ENCODE data around the gene CHD5. TPM values are rescaled to one million over a fixed set of nuclear protein-coding genes. Genes with fewer than 3 reads are reported as not detected.
A peak's percentile ranks its signal among the peaks of the same experiment; 100 is the strongest.

Gene CHD5
- total RNA-seq, 1 experiment from 2014 or later = 0.53 TPM

DNA sequence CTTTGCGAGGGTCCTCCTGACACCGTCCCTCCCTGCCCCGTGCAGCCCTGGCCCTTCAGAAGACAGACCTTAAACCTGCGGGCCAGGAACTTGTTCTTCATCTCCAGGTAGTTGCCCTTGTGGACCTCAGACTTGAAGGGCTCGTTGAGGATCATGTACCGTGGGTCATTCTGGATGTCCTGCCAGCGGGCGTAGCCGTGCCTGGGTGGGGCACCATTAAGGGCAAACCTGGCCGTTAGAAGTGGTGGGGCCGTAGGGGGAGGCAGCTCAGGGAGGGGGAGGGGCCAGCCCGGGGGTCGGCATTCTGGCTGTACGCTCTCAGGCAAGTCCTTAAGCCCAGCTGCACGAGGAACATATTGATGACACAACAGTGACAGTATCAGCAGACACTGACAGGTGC lies 69.8 kb downstream of the CHD5 start:
- no peak for DNase-seq (ENCODE audit: low read depth in 1 of 2, low spot score in 2 of 2)
- H3K27ac ChIP-seq = no peak overlapping the region
- no peaks in the 10 kb centered on the region for H3K27me3 ChIP-seq (replicated peaks)
- H3K9me3 ChIP-seq (replicated peaks) = no peaks in the 10 kb centered on the region
- no peak overlapping the region for H3K4me3 ChIP-seq
- peaks cover 28% of the 10 kb centered on the region for H3K4me1 ChIP-seq (replicated peaks)
- no peaks in the 10 kb centered on the region for H3K36me3 ChIP-seq

DNA sequence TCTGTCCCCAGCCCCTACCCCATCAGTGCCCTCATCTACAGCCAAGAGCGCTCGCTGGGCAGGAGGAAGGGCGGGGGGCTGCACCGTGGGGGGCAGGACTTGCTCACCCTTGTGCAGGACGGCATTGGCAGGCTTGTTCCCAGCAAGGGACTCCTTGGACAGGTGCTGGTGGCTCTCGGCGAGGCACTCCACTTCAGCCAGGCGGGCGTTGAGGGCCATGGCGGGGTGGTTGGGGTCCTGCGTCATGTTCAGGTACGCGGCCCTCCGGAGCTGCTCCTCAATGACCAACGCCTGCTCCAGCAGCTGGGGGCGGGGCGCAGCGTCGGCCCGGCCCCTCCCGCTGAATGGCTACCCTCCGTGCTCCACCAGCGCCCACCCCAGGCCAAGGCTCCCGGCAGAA lies 70.4 kb downstream of the CHD5 start:
- H3K27me3 ChIP-seq (replicated peaks) = no peaks in the 10 kb centered on the region
- H3K36me3 ChIP-seq = no peaks in the 10 kb centered on the region
- peaks cover 27% of the 10 kb centered on the region for H3K4me1 ChIP-seq (replicated peaks)
- no peak for DNase-seq (ENCODE audit: low read depth in 1 of 2, low spot score in 2 of 2)
- H3K27ac ChIP-seq = no peak overlapping the region
- H3K9me3 ChIP-seq (replicated peaks) = no peaks in the 10 kb centered on the region
- H3K4me3 ChIP-seq = no peak overlapping the region

DNA sequence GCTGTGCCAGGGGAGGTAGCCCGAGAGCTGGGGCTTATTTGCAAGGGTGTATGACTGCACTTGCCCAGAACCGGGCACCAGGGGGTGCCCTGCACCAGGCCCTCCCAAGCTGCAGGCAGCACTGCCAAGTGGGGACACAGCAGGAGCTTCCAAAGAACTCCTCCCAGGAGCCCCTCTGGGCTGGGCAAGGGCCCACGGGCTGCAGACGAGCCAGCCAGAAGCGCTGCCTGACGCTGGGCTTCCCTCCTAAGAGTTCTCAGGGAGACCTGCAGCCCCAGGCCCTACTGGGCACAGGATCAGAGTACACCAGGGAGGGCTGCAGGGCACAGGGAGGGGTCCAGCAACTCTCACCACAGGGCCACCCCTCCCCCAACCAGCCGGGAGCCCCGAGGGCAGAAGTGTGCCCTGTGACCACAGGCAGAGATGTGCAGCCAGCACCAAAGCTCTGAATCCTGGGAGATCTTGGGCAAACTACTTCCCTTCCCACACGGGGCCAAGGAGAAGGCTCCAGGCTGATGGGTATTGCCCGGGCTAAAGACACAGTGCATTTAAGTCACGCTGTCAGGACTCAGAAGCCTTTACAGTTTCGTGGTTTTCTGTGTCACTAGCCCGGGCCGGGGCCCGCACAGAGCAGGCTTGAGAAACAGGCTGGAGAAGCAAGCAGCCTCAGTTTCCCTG lies 71.0 kb downstream of the CHD5 start:
- Histone ChIP-seq H3K4me3 (no peak overlapping the region), H3K27ac (no peak overlapping the region), H3K9me3 (replicated peaks) (no peaks in the 10 kb centered on the region), H3K27me3 (replicated peaks) (no peaks in the 10 kb centered on the region), H3K4me1 (replicated peaks) (peaks cover 25% of the 10 kb centered on the region), H3K36me3 (no peaks in the 10 kb centered on the region)
- DNase-seq (ENCODE audit: low read depth in 1 of 2, low spot score in 2 of 2) = peak; percentile 37 to 66

DNA sequence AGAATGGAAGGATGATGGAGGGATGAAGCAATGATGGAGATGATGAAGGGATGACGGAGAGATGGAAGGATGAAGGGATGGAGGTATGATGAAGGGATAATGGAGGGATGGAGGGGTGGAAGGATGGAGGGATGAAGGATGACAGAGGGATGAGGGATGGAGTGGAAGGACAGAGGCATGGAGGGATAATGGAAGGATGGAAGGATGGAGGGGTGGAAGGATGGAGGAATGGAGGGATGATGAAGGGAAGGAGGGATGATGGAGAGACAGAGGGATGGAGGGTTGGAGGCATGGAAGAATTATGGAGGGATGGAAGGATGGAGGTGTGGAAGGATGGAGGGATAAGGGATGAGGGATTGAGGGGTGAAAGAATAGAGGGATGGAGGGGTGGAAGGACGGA lies 71.6 kb downstream of the CHD5 start:
- peaks cover 19% of the 10 kb centered on the region for H3K4me1 ChIP-seq (replicated peaks)
- no peak for DNase-seq (ENCODE audit: low read depth in 1 of 2, low spot score in 2 of 2)
- no peak overlapping the region for H3K4me3 ChIP-seq
- no peaks in the 10 kb centered on the region for H3K36me3 ChIP-seq
- H3K27me3 ChIP-seq (replicated peaks) = no peaks in the 10 kb centered on the region
- no peak overlapping the region for H3K27ac ChIP-seq
- no peaks in the 10 kb centered on the region for H3K9me3 ChIP-seq (replicated peaks)

DNA sequence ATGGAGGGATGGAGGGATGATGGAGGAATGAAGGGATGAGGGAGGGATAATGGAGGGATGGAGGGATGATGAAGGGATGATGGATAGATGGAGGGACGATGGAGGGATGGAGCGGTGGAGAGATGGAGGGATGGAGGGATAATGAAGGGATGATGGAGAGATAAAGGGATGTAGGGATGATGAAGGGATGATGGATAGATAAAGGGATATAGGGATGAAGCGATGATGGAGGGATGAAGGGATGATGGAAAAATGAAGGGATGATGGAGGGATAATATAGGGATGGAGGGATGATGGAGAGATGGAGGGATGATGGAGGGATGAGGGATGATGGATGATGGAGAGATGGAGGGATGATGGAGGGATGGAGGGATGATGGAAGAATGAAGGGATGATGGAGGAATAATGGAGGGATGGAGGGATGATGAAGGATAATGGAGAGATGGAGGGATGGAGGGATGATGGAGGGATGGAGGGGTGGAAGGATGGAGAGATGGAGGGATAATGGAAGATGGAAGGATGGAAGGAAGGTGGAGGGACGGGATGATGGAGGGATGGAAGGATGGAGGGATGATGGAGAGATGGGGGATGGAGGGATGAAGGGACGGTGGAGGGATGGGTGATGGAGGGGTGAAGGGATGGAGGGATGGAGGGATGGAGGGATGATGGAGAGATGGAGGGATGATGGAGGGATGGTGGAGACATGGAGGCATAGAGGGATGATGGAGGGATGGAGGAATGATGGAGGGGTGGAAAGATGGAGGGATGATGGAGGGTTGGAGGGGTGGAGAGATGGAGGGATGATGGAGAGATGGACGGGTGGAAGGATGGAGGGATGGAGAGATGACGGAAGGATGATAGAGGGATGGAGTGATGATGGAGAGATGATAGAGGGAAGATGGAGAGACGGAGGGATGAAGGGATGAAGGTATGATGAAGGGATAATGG lies 72.4 kb downstream of the CHD5 start:
- H3K27ac ChIP-seq = no peak overlapping the region

DNA sequence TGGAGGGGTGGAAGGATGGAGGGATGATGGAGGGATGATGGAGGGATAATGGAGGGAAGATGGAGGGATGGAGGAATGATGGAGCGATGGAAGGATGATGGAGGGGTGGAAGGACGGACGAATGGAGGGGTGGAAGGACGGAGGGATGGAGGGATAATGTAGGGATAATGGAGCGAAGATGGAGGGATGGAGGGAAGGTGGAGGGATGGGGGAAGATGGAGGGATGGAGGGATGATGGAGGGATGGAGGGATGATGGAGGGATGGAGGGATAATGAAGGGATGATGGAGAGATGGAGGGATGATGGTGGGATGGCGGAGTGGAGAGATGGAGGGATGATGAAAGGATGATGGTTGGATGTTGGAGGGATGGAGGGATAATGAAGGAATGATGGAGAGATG lies 73.1 kb downstream of the CHD5 start:
- Histone ChIP-seq H3K27ac (no peak overlapping the region), H3K27me3 (replicated peaks) (no peaks in the 10 kb centered on the region), H3K4me3 (no peak overlapping the region), H3K36me3 (no peaks in the 10 kb centered on the region), H3K4me1 (replicated peaks) (peaks cover 6% of the 10 kb centered on the region), H3K9me3 (replicated peaks) (no peaks in the 10 kb centered on the region)
- no peak for DNase-seq (ENCODE audit: low read depth in 1 of 2, low spot score in 2 of 2)

More for the DNA sequence above, 72.4 kb downstream of the CHD5 start:
- Histone ChIP-seq H3K4me3 (no peak overlapping the region), H3K36me3 (no peaks in the 10 kb centered on the region), H3K27me3 (replicated peaks) (no peaks in the 10 kb centered on the region), H3K9me3 (replicated peaks) (no peaks in the 10 kb centered on the region), H3K4me1 (replicated peaks) (peaks cover 13% of the 10 kb centered on the region)
- DNase-seq (ENCODE audit: low read depth in 1 of 2, low spot score in 2 of 2) = no peak

DNA sequence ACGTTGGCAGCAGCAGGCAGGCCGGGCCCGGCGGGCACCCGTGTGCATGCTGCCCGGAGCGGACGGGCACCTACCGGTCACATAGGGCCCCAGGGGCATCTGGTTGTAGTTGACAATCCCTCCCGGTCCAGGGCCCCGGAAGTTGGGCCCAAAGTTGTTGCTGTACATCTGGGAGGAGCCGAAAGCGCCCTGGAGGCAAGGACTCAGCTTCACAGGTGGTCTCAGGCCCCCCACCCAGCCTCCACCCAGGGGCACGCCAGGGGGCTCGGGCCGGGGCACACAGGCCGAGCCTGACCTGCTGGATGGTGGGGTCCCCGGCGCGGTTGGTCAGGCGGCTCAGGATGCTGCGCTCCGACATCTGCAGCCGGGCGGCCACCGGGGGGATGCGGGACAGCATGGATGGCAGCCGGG lies 73.8 kb downstream of the CHD5 start:
- H3K36me3 ChIP-seq = no peaks in the 10 kb centered on the region
- no peak overlapping the region for H3K27ac ChIP-seq
- H3K27me3 ChIP-seq (replicated peaks) = no peaks in the 10 kb centered on the region
- no peaks in the 10 kb centered on the region for H3K9me3 ChIP-seq (replicated peaks)
- no peak overlapping the region for H3K4me3 ChIP-seq
- H3K4me1 ChIP-seq (replicated peaks) = no peaks in the 10 kb centered on the region
- DNase-seq (ENCODE audit: low read depth in 1 of 2, low spot score in 2 of 2) = no peak

DNA sequence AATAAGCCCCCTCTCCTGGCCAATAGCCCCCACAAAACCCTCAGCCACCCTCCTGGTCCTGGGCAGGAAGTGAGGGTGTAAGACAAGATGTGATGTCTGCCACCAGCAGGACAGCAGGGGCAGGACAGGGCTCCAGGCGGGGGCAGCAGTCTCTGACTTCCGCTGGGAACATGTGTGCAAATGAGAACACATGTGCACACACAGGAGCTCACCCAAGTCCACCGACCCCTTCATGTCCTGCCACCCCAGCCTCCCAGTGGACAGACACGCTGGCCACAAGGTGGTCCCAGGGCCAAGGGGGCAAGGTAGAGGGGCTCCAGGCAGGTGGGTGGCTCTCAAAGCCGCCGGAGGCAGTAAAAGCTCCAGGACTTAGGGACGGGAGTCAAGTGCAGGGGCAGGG lies 74.4 kb downstream of the CHD5 start:
- Histone ChIP-seq H3K36me3 (no peaks in the 10 kb centered on the region), H3K4me1 (replicated peaks) (no peaks in the 10 kb centered on the region), H3K9me3 (replicated peaks) (no peaks in the 10 kb centered on the region), H3K27ac (no peak overlapping the region), H3K4me3 (no peak overlapping the region), H3K27me3 (replicated peaks) (no peaks in the 10 kb centered on the region)
- no peak for DNase-seq (ENCODE audit: low read depth in 1 of 2, low spot score in 2 of 2)

DNA sequence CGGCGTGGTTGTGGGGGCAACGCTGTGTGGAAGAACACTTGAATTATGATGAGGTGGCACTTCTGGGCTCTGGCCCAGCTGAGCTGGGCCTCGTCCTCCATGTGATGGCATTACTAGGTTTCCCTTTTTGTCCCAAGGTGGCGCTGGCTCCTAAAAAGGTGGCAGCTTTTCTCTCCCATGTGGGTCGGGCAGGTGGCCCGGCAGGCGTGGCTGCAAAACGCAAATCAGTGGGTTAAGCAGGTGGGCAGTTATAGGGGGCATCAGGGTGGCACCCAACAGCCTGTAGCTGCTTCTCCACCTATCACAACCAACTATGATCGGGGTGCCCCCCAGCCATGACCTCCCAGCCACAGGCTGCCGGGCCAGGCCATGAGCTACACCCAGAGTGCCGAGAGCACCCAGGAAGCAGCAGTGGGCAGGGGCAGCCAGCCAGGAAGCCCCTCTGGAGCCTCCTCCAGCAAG lies 74.9 kb downstream of the CHD5 start:
- Histone ChIP-seq H3K27me3 (replicated peaks) (no peaks in the 10 kb centered on the region), H3K4me1 (replicated peaks) (no peaks in the 10 kb centered on the region), H3K27ac (no peak overlapping the region), H3K4me3 (no peak overlapping the region), H3K36me3 (no peaks in the 10 kb centered on the region), H3K9me3 (replicated peaks) (no peaks in the 10 kb centered on the region)
- no peak for DNase-seq (ENCODE audit: low read depth in 1 of 2, low spot score in 2 of 2)

DNA sequence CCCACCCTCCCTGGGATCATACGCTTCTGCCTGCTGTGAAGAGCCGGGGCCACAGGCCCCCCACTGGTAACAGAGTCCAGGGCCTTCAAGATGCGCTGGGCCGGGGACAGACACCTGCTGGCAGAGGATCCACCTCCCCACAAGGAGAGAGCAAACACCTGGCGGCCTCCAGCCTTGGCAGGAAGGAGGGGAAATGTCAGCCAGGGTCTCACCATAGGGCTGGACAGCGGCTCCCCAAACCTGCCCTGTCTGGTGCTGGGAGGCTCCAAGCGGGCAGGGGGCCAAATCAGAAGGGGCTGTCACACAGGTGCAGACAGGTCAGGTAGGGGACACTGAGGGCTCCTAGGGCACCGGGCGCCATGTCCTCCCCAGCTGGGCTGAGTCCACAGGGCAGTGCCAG lies 75.5 kb downstream of the CHD5 start:
- H3K9me3 ChIP-seq (replicated peaks) = no peaks in the 10 kb centered on the region
- no peak overlapping the region for H3K27ac ChIP-seq
- no peak for DNase-seq (ENCODE audit: low read depth in 1 of 2, low spot score in 2 of 2)
- H3K36me3 ChIP-seq = no peaks in the 10 kb centered on the region
- H3K4me1 ChIP-seq (replicated peaks) = no peaks in the 10 kb centered on the region
- no peaks in the 10 kb centered on the region for H3K27me3 ChIP-seq (replicated peaks)
- no peak overlapping the region for H3K4me3 ChIP-seq

DNA sequence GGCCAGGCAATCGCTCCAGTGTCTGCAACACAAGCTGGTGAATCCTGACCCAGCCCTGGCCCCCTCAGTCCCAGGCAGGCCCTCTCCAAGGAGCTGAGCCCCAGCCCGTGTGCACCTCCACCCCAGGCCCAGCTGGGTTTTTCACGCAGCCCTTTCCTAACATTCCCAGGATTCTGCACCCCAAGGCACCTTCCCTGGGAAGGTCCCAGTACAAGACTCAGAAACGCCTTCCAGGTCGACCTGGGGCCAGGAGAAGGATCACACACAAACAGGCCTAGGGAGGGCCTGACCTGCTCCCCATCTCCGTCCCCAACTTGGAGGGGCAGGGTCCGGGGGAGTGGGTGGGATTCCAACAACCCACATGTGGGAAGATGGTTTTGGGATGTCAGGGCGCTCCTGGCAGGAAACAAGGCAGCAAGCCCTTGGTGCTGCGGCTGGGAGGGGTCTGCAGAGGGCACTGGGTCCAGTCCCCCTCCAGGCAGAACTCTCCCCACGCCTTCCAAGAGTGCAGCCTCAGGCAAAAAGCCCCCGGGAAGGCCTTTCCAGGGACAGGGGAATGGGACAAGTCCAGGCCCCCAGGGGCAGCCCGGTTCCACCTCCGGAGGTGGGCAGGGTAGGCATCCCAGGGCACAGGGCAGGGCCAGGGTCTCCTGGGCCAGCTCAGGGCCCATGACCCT lies 76.1 kb downstream of the CHD5 start:
- no peak for DNase-seq (ENCODE audit: low read depth in 1 of 2, low spot score in 2 of 2)
- H3K27ac ChIP-seq = no peak overlapping the region
- H3K4me3 ChIP-seq = no peak overlapping the region
- H3K27me3 ChIP-seq (replicated peaks) = no peaks in the 10 kb centered on the region
- H3K36me3 ChIP-seq = no peaks in the 10 kb centered on the region
- H3K9me3 ChIP-seq (replicated peaks) = no peaks in the 10 kb centered on the region
- no peaks in the 10 kb centered on the region; the same call in 1 of the 2 replicates for H3K4me1 ChIP-seq (replicated peaks)

DNA sequence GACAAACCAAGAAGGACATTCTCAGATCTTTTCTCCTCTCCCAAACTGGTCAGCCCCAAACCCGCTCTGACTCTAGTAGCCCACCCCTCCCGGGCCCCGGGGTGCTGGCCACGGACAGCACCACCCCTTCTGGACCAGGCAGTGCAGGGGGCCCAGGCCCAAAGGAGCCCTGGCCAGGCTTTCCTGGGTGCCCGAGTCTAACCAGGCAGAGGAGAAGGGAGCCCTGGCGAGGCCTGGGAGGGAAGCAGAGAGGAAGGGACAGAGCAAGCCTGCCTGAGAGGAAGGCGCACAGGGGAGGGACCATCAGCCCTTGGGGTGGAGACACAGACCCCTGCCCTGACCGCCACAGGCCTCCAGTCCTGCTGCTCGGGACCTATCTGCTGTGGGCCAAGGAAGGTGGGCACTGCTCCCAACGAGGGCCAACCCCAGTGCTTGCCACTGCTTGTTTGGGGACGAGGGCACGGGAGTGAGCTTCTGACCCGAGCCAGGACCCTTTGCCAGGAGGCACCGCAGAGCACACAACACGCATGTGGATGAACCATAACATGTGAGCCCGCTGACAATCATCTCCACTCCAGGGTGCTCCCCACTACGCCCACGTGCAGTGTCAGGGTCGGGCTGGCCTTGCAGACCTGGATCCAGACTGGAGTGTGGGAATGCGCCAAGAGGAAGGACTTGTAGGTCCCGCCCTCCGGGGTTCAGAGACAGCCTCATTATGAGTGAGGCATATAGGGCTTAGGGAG lies 76.8 kb downstream of the CHD5 start:
- DNase-seq (ENCODE audit: low read depth in 1 of 2, low spot score in 2 of 2) = no peak
- H3K4me3 ChIP-seq = no peak overlapping the region
- H3K9me3 ChIP-seq (replicated peaks) = no peaks in the 10 kb centered on the region
- no peaks in the 10 kb centered on the region for H3K27me3 ChIP-seq (replicated peaks)
- peaks cover 7% of the 10 kb centered on the region for H3K4me1 ChIP-seq (replicated peaks)
- H3K27ac ChIP-seq = no peak overlapping the region
- H3K36me3 ChIP-seq = no peaks in the 10 kb centered on the region

DNA sequence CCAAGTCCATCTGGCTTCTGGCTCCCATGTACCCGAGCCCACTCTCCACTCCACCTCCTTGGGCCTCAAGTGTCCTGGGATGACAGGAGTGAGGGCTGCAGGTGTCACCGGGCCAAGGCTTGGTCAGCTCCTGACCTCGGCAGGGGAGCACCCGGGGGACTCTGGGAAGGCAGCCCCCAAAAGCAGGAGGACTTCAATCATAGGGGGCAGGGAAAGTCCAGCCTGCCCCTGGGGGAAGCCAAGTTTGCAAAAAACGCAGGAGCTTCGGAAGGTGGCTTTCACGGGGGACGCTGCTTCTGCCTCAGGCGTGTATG lies 77.6 kb downstream of the CHD5 start:
- Histone ChIP-seq H3K27ac (no peak overlapping the region), H3K27me3 (replicated peaks) (no peaks in the 10 kb centered on the region), H3K4me1 (replicated peaks) (peaks cover 9% of the 10 kb centered on the region), H3K36me3 (no peaks in the 10 kb centered on the region), H3K9me3 (replicated peaks) (no peaks in the 10 kb centered on the region), H3K4me3 (no peak overlapping the region)
- no peak for DNase-seq (ENCODE audit: low read depth in 1 of 2, low spot score in 2 of 2)
